ENCODE results near the gene RABGAP1. TPM values are rescaled to one million over a fixed set of nuclear protein-coding genes. Genes with fewer than 3 reads are reported as not detected.

Gene RABGAP1
- total and polyA plus RNA-seq, 5 donors from 2014 or later: 19.2 to 50.7 (median 27.7) TPM

DNA sequence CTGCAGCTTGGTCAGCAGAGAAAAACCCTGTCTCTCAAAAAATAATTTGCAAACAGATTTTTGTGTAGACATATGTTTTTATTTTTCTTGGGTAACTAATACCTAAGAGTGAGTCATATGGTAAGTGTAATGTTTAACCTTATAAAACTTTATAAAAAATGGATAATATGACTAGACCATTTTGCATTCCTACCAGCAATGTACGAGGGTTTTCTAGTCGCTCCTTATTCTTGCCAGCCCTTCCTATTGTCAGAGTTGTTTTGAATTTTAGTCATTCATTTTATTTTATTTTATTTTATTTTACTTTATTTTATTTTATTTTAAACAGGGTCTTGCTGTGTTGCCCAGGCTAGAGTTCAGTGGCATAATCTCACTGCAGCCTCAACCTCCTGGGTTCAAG, 37.8 kb downstream of the RABGAP1 start:
- Mint-ChIP-seq H3K4me3 (no peak overlapping the region), H3K27ac (no peak overlapping the region), H3K27me3 (no peaks in the 10 kb centered on the region), H3K9me3 (peaks cover 0 to 1% (median 0%) of the 10 kb centered on the region in 7 donors), H3K36me3 (peaks cover 4% of the 10 kb centered on the region), H3K4me1 (peaks cover 2 to 24% (median 15%) of the 10 kb centered on the region in 4 donors)
- no peak for DNase-seq
- H3K9me3 ChIP-seq (ENCODE audit: control insufficient read depth in 2 of 2, low read length in 2 of 2): no peaks in the 10 kb centered on the region
- no peaks in the 10 kb centered on the region for H3K27me3 ChIP-seq (ENCODE audit: control insufficient read depth, insufficient read depth, low read length)
- no peak overlapping the region for H3K27ac ChIP-seq (ENCODE audit: insufficient read depth, low read length, poor library complexity, severe bottlenecking)
- peaks cover 12% of the 10 kb centered on the region for H3K36me3 ChIP-seq (ENCODE audit: control insufficient read depth, insufficient read depth, low read length)
- H3K4me1 ChIP-seq (ENCODE audit: control insufficient read depth, insufficient read depth, low read length, poor library complexity, severe bottlenecking): no peaks in the 10 kb centered on the region
- no peak for ATAC-seq (ENCODE audit: low read depth in 2 of 2)
- no peak overlapping the region for H3K4me3 ChIP-seq (ENCODE audit: low read depth, low read length)

DNA sequence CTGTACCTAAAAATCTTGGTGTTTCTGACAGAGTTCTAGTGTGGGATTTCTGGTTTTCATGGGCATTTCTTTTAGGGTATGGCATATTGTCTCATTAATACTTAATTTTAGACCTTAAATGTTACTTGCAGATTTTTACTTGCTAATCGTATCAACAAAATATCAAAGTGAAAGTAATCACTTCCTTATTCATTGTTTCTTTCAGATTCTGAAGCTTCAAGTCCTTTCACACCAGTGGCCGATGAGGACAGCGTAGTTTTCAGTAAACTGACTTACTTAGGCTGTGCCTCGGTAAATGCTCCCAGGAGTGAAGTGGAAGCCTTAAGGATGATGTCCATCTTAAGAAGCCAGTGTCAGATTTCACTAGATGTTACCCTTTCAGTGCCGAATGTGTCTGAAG, 45.2 kb downstream of the RABGAP1 start:
- Histone ChIP-seq H3K9me3 (ENCODE audit: control insufficient read depth in 2 of 2, low read length in 2 of 2) (no peaks in the 10 kb centered on the region), H3K27ac (ENCODE audit: insufficient read depth, low read length, poor library complexity, severe bottlenecking) (no peak overlapping the region), H3K4me3 (ENCODE audit: low read depth, low read length) (no peak overlapping the region), H3K36me3 (ENCODE audit: control insufficient read depth, insufficient read depth, low read length) (peaks cover 35% of the 10 kb centered on the region), H3K4me1 (ENCODE audit: control insufficient read depth, insufficient read depth, low read length, poor library complexity, severe bottlenecking) (no peaks in the 10 kb centered on the region), H3K27me3 (ENCODE audit: control insufficient read depth, insufficient read depth, low read length) (no peaks in the 10 kb centered on the region)
- H3K36me3 Mint-ChIP-seq: peaks cover 16% of the 10 kb centered on the region
- H3K27me3 Mint-ChIP-seq: no peaks in the 10 kb centered on the region
- peaks cover 3 to 10% (median 5%) of the 10 kb centered on the region in 4 donors for H3K4me1 Mint-ChIP-seq
- ATAC-seq (ENCODE audit: low read depth in 2 of 2) (no peak), DNase-seq (no peak)
- H3K4me3 Mint-ChIP-seq: no peak overlapping the region
- H3K27ac Mint-ChIP-seq: no peak overlapping the region
- no peaks in the 10 kb centered on the region for H3K9me3 Mint-ChIP-seq

DNA sequence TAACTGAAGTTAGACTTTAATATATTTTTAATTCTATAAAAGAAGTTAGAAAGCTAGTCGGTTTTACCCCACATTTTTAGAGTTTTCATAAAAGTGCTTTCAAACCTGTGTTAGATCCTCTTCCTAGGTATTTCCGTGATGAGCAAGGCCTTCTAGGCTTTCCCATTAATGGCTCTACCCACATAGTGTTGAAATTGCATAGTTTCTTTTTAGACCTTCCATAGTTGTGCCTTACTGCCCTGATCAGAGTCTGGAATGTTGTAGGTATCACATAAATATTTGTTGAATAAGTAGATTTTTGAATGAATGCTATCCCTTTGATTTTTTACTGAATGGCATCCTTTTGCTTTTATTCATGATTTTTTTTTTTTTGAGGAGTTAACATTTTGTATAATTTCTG, 47.3 kb downstream of the RABGAP1 start:
- H3K4me1 Mint-ChIP-seq: peaks cover 3 to 10% (median 6%) of the 10 kb centered on the region in 4 donors
- H3K4me3 Mint-ChIP-seq: no peak overlapping the region
- peaks cover 16% of the 10 kb centered on the region for H3K36me3 Mint-ChIP-seq
- H3K27me3 ChIP-seq (ENCODE audit: control insufficient read depth, insufficient read depth, low read length): no peaks in the 10 kb centered on the region
- ATAC-seq (ENCODE audit: low read depth in 2 of 2) (no peak), DNase-seq (no peak)
- H3K4me1 ChIP-seq (ENCODE audit: control insufficient read depth, insufficient read depth, low read length, poor library complexity, severe bottlenecking): no peaks in the 10 kb centered on the region
- no peak overlapping the region for H3K27ac ChIP-seq (ENCODE audit: insufficient read depth, low read length, poor library complexity, severe bottlenecking)
- H3K9me3 Mint-ChIP-seq: no peaks in the 10 kb centered on the region
- no peaks in the 10 kb centered on the region for H3K9me3 ChIP-seq (ENCODE audit: control insufficient read depth in 2 of 2, low read length in 2 of 2)
- no peaks in the 10 kb centered on the region for H3K27me3 Mint-ChIP-seq
- H3K4me3 ChIP-seq (ENCODE audit: low read depth, low read length): no peak overlapping the region
- no peak overlapping the region for H3K27ac Mint-ChIP-seq
- peaks cover 35% of the 10 kb centered on the region for H3K36me3 ChIP-seq (ENCODE audit: control insufficient read depth, insufficient read depth, low read length)

DNA sequence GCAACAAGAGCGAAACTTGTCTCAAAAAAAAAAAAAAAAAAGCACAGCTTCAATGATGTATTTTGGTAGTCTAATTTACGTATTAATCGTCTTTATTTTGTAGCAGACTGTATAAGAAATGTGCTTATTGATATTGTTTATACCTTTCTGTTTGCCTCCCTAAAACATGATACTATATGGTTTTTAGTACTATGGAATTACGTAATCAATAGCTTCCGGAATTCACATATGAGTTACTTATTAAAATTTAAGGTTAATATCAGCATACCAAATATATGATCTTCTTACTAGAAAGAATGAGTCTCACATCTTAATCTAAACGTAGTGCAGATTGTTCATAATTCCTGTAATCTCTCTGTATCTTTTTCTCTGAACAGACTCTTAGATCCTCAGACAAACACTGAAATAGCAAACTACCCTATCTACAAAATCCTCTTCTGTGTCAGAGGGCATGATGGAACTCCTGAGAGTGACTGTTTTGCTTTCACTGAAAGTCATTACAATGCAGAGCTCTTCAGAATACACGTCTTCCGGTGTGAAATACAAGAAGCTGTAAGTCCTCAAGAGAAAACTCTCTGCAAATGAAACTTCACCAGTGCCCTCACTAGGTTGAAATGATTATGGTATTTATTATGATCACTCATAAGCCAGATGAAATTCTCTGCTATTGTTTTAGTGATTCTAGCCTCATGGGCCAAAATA, 48.3 kb downstream of the RABGAP1 start:
- ATAC-seq (ENCODE audit: low read depth in 2 of 2) (peak in 1 of 2 donors; percentile 27), DNase-seq (peak in 2 of 3 donors; percentile 0 to 57)
- Histone ChIP-seq H3K27me3 (ENCODE audit: control insufficient read depth, insufficient read depth, low read length) (no peaks in the 10 kb centered on the region), H3K4me1 (ENCODE audit: control insufficient read depth, insufficient read depth, low read length, poor library complexity, severe bottlenecking) (no peaks in the 10 kb centered on the region), H3K4me3 (ENCODE audit: low read depth, low read length) (no peak overlapping the region), H3K9me3 (ENCODE audit: control insufficient read depth in 2 of 2, low read length in 2 of 2) (no peaks in the 10 kb centered on the region), H3K36me3 (ENCODE audit: control insufficient read depth, insufficient read depth, low read length) (peaks cover 35% of the 10 kb centered on the region), H3K27ac (ENCODE audit: insufficient read depth, low read length, poor library complexity, severe bottlenecking) (no peak overlapping the region)
- H3K36me3 Mint-ChIP-seq: peaks cover 16% of the 10 kb centered on the region
- H3K9me3 Mint-ChIP-seq: no peaks in the 10 kb centered on the region
- H3K27me3 Mint-ChIP-seq: no peaks in the 10 kb centered on the region
- no peak overlapping the region for H3K4me3 Mint-ChIP-seq
- H3K4me1 Mint-ChIP-seq: peaks cover 3 to 10% (median 6%) of the 10 kb centered on the region in 4 donors
- H3K27ac Mint-ChIP-seq: peak overlapping the region; percentile 2 to 48 (median 36)

DNA sequence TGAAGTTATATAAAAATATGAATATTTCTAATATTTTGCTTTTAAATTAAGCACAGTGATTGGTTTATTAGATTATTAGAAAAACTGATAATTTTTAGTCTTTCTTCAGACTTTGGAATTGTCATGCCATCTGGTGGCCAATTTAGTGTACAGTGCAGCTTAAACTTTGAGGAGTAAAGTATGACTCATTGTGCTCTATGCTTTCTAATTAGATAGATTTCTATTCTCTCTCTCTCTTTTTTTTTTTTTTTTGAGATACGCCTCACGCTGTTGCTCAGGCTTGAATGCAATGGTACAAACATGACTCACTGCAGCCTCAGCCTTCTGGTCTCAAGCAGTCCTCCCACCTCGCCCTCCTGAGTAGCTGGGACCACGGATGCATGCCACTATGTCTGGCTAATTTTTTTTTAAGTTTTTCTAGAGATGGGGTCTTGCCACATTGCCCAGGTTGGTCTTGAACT, 50.6 kb downstream of the RABGAP1 start:
- H3K4me1 ChIP-seq (ENCODE audit: control insufficient read depth, insufficient read depth, low read length, poor library complexity, severe bottlenecking): no peaks in the 10 kb centered on the region
- H3K9me3 Mint-ChIP-seq: no peaks in the 10 kb centered on the region
- H3K27ac Mint-ChIP-seq: no peak overlapping the region
- no peak overlapping the region for H3K4me3 ChIP-seq (ENCODE audit: low read depth, low read length)
- no peaks in the 10 kb centered on the region for H3K27me3 Mint-ChIP-seq
- H3K36me3 Mint-ChIP-seq: peaks cover 14% of the 10 kb centered on the region
- ATAC-seq (ENCODE audit: low read depth in 2 of 2) (peak; percentile 88 to 91), DNase-seq (peak; percentile 10 to 65 (median 41))
- H3K27me3 ChIP-seq (ENCODE audit: control insufficient read depth, insufficient read depth, low read length): no peaks in the 10 kb centered on the region
- no peak overlapping the region for H3K27ac ChIP-seq (ENCODE audit: insufficient read depth, low read length, poor library complexity, severe bottlenecking)
- no peaks in the 10 kb centered on the region for H3K9me3 ChIP-seq (ENCODE audit: control insufficient read depth in 2 of 2, low read length in 2 of 2)
- H3K4me1 Mint-ChIP-seq: peaks cover 3 to 7% (median 5%) of the 10 kb centered on the region in 4 donors
- H3K4me3 Mint-ChIP-seq: no peak overlapping the region
- H3K36me3 ChIP-seq (ENCODE audit: control insufficient read depth, insufficient read depth, low read length): peaks cover 24% of the 10 kb centered on the region

DNA sequence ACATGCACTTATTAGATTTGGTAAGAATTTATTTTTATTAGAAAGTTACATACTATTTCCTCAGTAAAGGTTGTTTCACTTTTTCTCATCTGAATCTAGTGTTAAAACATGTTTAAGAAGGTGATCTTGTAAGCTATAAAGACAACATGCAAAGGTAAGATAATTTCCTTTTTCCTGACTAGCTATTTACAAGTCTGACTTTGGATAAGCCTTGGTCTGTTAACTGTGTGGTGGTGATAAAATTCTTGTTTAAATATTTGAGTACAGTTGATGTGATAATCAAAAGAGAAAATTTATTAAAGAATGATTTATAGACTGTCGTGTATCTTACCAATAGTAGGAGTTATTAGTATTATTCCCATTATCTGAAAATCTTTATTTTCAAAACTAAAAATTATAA, 55.8 kb downstream of the RABGAP1 start:
- no peak for DNase-seq
- Histone ChIP-seq H3K36me3 (ENCODE audit: control insufficient read depth, insufficient read depth, low read length) (peaks cover 38% of the 10 kb centered on the region), H3K4me3 (ENCODE audit: low read depth, low read length) (no peak overlapping the region), H3K27ac (ENCODE audit: insufficient read depth, low read length, poor library complexity, severe bottlenecking) (no peak overlapping the region), H3K9me3 (ENCODE audit: control insufficient read depth in 2 of 2, low read length in 2 of 2) (no peaks in the 10 kb centered on the region), H3K27me3 (ENCODE audit: control insufficient read depth, insufficient read depth, low read length) (no peaks in the 10 kb centered on the region), H3K4me1 (ENCODE audit: control insufficient read depth, insufficient read depth, low read length, poor library complexity, severe bottlenecking) (no peaks in the 10 kb centered on the region)
- Mint-ChIP-seq H3K9me3 (no peaks in the 10 kb centered on the region), H3K27me3 (no peaks in the 10 kb centered on the region), H3K4me3 (no peak overlapping the region), H3K36me3 (peaks cover 28% of the 10 kb centered on the region), H3K27ac (peak overlapping the region in 1 of 3 donors; percentile 32), H3K4me1 (peaks cover 3 to 16% (median 9%) of the 10 kb centered on the region in 4 donors)
- no peak for ATAC-seq (ENCODE audit: low read depth in 2 of 2)

DNA sequence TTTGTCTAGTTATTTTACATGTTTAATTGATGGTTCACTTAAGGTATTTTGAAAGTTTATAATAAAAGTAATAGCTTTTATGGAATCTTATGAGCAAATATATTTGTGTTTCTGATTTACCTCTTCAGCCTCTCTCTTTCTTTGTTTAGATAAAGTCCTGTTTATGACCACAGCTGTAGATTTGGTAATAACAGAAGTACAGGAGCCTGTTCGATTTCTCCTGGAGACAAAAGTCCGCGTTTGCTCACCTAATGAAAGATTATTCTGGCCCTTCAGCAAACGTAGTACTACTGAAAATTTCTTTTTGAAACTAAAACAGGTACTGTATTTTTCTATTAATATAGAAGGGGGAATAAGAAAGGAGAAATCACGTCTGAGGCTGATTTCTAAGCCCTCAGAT, 57.6 kb downstream of the RABGAP1 start:
- H3K27ac ChIP-seq (ENCODE audit: insufficient read depth, low read length, poor library complexity, severe bottlenecking): no peak overlapping the region
- ATAC-seq (ENCODE audit: low read depth in 2 of 2): no peak
- DNase-seq: no peak
- no peaks in the 10 kb centered on the region for H3K27me3 ChIP-seq (ENCODE audit: control insufficient read depth, insufficient read depth, low read length)
- H3K9me3 Mint-ChIP-seq: no peaks in the 10 kb centered on the region
- H3K4me1 ChIP-seq (ENCODE audit: control insufficient read depth, insufficient read depth, low read length, poor library complexity, severe bottlenecking): no peaks in the 10 kb centered on the region
- no peak overlapping the region for H3K4me3 ChIP-seq (ENCODE audit: low read depth, low read length)
- no peaks in the 10 kb centered on the region for H3K9me3 ChIP-seq (ENCODE audit: control insufficient read depth in 2 of 2, low read length in 2 of 2)
- H3K36me3 Mint-ChIP-seq: peaks cover 28% of the 10 kb centered on the region
- H3K36me3 ChIP-seq (ENCODE audit: control insufficient read depth, insufficient read depth, low read length): peaks cover 41% of the 10 kb centered on the region
- peaks cover 3 to 16% (median 9%) of the 10 kb centered on the region in 4 donors for H3K4me1 Mint-ChIP-seq
- no peak overlapping the region for H3K27ac Mint-ChIP-seq
- H3K4me3 Mint-ChIP-seq: no peak overlapping the region
- H3K27me3 Mint-ChIP-seq: no peaks in the 10 kb centered on the region

All from CD4-positive, CD25-positive, alpha-beta regulatory T cell (primary cell).